ENCODE data around the gene CNTFR. TPM values are rescaled to one million over a fixed set of nuclear protein-coding genes. Genes with fewer than 3 reads are reported as not detected.
A peak's percentile ranks its signal among the peaks of the same experiment; 100 is the strongest.

CNTFR gene
- total RNA-seq, 1 experiment from 2014 or later, result not detected

DNA sequence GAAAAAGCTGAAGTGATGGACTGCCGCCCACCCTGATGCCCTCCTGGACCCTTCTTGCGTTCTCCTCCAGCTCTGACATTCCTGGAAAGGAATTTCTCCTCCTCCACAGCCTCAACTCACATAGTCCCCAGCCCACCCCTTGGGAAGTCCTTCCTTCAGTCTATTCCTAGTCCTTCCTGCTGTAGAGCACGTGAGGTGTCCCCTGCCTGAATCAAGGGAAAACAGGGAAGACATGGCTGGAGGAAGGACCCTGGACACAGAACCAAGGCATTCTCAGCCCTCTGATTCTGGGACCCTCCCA, 35.6 kb upstream of the CNTFR start:
- H3K27me3 ChIP-seq, result peaks cover 17% of the 10 kb centered on the region

GRCh38 chr9:34624475-34625185, 35.1 kb upstream of the CNTFR start:
- Histone ChIP-seq H3K36me3 (no peaks in the 10 kb centered on the region), H3K27me3 (peaks cover 13% of the 10 kb centered on the region), H3K9me3 (no peaks in the 10 kb centered on the region), H3K4me3 (no peak overlapping the region)
- DNase-seq, result no peak

More for the DNA sequence above, 35.6 kb upstream of the CNTFR start:
- no peaks in the 10 kb centered on the region for H3K9me3 ChIP-seq
- no peaks in the 10 kb centered on the region for H3K36me3 ChIP-seq
- H3K4me3 ChIP-seq, result no peak overlapping the region
- no peak for DNase-seq

GRCh38 chr9:34623374-34624235, 34.1 kb upstream of the CNTFR start:
- H3K9me3 ChIP-seq, result no peaks in the 10 kb centered on the region
- DNase-seq, result no peak
- H3K36me3 ChIP-seq, result no peaks in the 10 kb centered on the region
- no peak overlapping the region for H3K4me3 ChIP-seq
- H3K27me3 ChIP-seq, result peaks cover 6% of the 10 kb centered on the region

DNA sequence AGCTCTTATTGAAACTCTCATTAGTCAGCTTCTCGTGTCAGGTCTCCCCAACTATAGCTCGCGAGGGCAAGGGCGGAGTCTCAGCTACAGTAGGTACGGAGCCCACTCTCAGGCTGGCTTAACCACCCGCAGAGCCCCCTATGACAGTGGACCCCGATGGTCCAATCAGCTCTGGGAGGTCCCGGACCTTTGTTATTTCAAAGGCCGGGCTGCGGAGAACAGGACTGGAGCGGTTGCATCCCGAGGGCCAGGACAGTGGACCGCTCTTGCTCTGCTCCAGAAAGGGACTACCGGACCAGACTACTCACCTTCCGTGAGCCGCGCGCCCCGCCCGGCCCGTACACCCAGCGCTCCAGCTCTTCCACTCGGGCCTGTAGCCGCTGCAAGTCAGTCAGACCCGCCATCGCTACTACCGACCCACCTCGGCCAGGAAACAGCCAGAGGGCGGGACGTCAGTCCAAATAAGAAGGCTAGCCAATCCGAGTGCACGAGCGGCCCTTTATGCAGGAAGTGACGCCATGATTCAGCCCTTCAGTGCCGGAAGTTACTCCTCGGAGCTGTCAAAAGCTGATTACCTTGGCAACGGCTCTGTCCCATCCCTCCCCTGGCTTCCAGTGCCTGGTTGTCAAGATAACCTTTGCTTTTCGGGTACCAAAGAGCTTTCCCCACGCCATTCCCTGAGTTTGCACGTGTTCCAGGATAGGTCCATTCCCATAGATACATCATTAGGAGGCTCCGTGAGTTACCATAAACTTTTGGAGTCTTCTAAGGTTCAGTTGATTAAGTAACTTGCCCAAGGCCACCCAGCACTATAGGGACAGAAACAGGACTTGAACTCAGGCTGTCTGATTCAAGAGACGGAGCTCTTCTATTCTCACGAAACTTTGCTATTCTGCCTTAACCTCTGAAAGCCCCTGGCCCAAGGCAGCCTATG, 30.8 kb upstream of the CNTFR start, which contains the start of gene DCTN3:
Gene DCTN3 (minus strand): TSS at position 435 of the 934 bp plus-strand sequence. CDS start 31 bp downstream, at position 404.
- Histone ChIP-seq H3K4me3 (peak within 1 kb of the TSS; percentile 84), H3K36me3 (peaks cover 4% of the 10 kb centered on the region; the same call in 1 of the 2 replicates), H3K9me3 (no peaks in the 10 kb centered on the region), H3K27me3 (no peaks in the 10 kb centered on the region)
- DNase-seq, result peak; percentile 88

DNA sequence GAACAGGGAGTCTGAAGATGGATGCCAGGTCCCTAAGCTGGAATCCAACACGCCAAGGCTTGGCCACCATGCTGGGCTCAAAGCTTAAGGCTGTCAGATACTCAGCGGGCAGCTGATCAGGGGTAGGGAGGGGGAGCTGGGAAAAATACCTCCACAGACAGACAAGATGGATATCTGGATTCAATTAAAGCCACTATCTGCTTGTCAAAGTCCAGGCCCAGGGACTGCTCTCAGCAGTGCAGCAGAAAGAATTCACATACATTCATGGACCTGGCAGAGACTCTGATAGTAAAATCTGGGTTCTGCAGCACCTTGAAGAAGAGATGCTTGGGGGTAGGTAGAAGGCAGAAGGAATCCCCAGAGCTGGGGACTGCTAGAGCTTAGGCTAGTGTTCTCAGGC, 25.6 kb upstream of the CNTFR start:
- Histone ChIP-seq H3K36me3 (peaks cover 4% of the 10 kb centered on the region; the same call in 1 of the 2 replicates), H3K9me3 (no peaks in the 10 kb centered on the region), H3K4me3 (no peak overlapping the region), H3K27me3 (no peaks in the 10 kb centered on the region)
- no peak for DNase-seq

GRCh38 chr9:34612788-34613390, 23.4 kb upstream of the CNTFR start:
- H3K9me3 ChIP-seq, result no peaks in the 10 kb centered on the region
- peak; percentile 53 for DNase-seq
- H3K36me3 ChIP-seq, result peaks cover 4% of the 10 kb centered on the region; the same call in 1 of the 2 replicates
- no peaks in the 10 kb centered on the region for H3K27me3 ChIP-seq
- peak overlapping the region; percentile 71 for H3K4me3 ChIP-seq

DNA sequence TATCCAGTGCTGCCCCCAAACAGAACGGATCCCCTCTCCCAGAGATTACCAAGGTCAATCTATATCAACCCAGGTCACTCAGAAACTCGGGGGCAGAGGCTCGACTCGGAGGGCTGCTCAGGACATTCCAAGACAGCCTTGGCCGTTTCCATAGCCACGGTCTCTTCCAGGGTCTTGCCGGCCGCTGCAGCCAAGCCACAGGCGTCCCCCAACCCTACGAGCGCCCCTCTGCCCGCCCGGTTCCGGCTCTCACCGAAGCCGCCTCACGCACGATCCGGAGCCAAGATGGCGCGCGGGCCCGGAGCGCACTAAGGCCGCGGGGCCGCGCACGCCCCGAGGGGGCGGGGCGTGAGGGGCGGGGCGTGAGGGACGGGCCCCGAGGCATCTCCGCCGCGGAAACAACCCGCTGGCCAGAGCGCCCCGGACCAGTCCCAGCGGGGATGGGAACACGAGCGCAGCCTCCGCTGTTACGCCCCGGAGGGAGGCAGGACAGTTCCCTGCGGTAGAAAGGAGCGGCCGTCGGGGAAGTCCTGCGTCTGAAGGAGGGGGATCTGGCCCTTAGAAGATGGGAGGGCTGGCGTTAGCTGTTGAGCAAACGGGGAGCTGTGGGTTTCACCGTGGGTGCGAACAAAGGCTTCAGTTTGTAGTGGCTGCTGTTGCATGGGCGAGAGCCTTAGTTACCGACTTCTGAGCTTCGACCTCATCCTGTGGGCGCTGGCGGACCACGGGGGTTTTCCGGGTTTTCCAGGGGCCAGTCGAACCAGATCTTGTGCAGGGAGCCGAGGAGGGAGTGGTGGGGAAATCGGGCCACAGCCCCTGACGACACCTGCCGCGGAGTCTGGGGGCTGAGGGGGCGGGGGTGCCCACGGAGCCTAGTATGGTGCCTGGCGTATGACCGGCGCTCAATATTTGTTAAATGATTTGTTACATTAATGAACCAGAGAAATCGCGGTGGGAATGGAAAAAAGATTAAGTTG, 22.6 kb upstream of the CNTFR start, which contains the start of gene RPP25L:
Gene RPP25L (minus strand): TSS at position 287 of the 977 bp plus-strand sequence. CDS start 801 bp downstream, outside the sequence.
- Histone ChIP-seq H3K27me3 (no peaks in the 10 kb centered on the region), H3K36me3 (peaks cover under 1% of the 10 kb centered on the region; the same call in 1 of the 2 replicates), H3K9me3 (no peaks in the 10 kb centered on the region), H3K4me3 (peak within 1 kb of the TSS; percentile 71)
- peak; percentile 79 for DNase-seq

GRCh38 chr9:34611251-34611810, 21.8 kb upstream of the CNTFR start:
- H3K27me3 ChIP-seq, result no peaks in the 10 kb centered on the region
- H3K9me3 ChIP-seq, result no peaks in the 10 kb centered on the region
- no peaks in the 10 kb centered on the region for H3K36me3 ChIP-seq
- H3K4me3 ChIP-seq, result peak overlapping the region; percentile 71
- DNase-seq, result no peak

- no peak overlapping the region for H3K4me3 ChIP-seq
- no peaks in the 10 kb centered on the region for H3K27me3 ChIP-seq
- no peaks in the 10 kb centered on the region for H3K9me3 ChIP-seq
- DNase-seq, result no peak
- H3K36me3 ChIP-seq, result no peaks in the 10 kb centered on the region
These were observed 21.1 kb upstream of the CNTFR start for GRCh38 chr9:34610434-34611206.

DNA sequence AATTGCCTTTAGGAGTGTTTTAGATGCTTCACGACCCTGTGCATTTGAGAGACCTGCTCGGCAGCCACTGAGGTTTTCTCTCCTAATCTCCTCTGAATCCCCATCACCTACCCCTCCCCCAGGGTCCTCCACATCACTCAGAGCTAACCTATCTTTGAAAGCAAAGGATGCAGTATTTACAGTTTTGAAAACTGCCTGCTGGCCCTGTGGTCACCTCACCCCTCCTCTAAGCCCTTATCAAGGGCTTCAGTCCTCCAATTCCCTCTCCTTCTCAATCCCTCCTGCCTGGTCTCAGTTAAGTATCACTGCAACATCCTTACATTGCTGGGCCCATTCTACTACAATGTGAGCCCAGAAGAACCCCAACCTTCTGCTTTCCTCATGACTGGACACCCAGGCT, 17.8 kb upstream of the CNTFR start:
- DNase-seq, result no peak
- H3K27me3 ChIP-seq, result no peaks in the 10 kb centered on the region
- no peaks in the 10 kb centered on the region for H3K36me3 ChIP-seq
- H3K9me3 ChIP-seq, result no peaks in the 10 kb centered on the region
- H3K4me3 ChIP-seq, result no peak overlapping the region

DNA sequence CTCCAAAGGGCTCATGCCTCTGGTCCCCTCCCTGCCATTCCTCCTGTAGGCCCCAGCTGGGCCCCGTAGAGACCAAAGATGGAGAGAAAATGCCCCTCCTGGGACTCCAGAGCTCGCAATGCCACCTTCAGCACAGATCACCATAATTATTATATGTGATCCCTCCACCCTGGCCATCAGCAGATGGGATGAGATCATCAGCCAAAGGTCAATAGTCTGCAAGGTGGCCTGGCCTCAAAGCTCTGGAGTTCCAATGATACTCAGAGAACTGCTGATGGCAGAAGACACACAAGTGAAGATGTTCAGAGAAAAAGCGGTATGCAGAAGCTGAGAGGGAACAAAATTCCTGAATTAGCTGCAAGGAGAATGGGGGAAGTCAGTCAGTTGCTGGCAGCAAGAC, 17.4 kb upstream of the CNTFR start:
- Histone ChIP-seq H3K27me3 (no peaks in the 10 kb centered on the region), H3K9me3 (no peaks in the 10 kb centered on the region), H3K36me3 (no peaks in the 10 kb centered on the region), H3K4me3 (no peak overlapping the region)
- no peak for DNase-seq

DNA sequence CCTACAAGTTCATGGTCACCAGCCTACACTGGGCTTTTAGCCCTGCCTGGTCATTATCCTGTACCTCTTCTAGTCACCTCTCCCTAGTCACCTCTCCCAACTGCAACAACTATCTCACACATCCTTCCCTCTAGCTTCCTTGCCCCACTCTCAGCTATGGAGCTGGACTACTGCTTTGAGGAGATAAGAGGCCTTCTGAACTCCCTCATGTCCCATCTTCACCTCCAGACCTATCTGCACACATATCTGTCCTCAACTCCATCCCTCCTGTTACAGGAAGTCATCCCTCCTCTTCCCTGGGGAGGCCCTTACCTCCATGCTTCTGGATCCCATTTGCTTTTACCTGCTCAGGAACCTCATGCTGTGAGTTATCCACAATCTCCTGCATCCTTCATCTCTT, 16.7 kb upstream of the CNTFR start:
- Histone ChIP-seq H3K4me3 (no peak overlapping the region), H3K36me3 (no peaks in the 10 kb centered on the region), H3K9me3 (no peaks in the 10 kb centered on the region), H3K27me3 (no peaks in the 10 kb centered on the region)
- no peak for DNase-seq

- Histone ChIP-seq H3K36me3 (no peaks in the 10 kb centered on the region), H3K27me3 (no peaks in the 10 kb centered on the region), H3K4me3 (no peak overlapping the region), H3K9me3 (no peaks in the 10 kb centered on the region)
- peak; percentile 41 for DNase-seq
These were observed 14.2 kb upstream of the CNTFR start for GRCh38 chr9:34603610-34604231.
